GM21825 (cell line): Measurements from ENCODE around the gene TST.

ENCODE experiments used
- ATAC-seq: cut with Tn5 transposase; IDR thresholded peaks from one replicate; pipeline ENCODE4 v1.9.1; 2021; ENCODE audit warnings: mild to moderate bottlenecking, moderate library complexity; ENCODE audit not compliant: unreplicated experiment

The TST gene

GRCh38 chr22:36988075-36988832, 31.0 kb downstream of the TST start:
- no peak for ATAC-seq

GRCh38 chr22:36986242-36986821, 32.9 kb downstream of the TST start:
- ATAC-seq, result no peak

- no peak for ATAC-seq
Observed at GRCh38 chr22:36985211-36985889, 33.9 kb downstream of the TST start.

GRCh38 chr22:36982136-36982535, 37.1 kb downstream of the TST start:
- ATAC-seq, result no peak

GRCh38 chr22:36981247-36981775, 37.9 kb downstream of the TST start:
- ATAC-seq, result no peak

- no peak for ATAC-seq
Observed at GRCh38 chr22:36979016-36979910, 40.0 kb downstream of the TST start.

- ATAC-seq, result peak; percentile 78
Observed at GRCh38 chr22:36977947-36978660, 41.1 kb downstream of the TST start.

- no peak for ATAC-seq
Observed at GRCh38 chr22:36977401-36977861, 41.8 kb downstream of the TST start.

- ATAC-seq, result no peak
Observed at GRCh38 chr22:36976606-36977005, 42.6 kb downstream of the TST start.

- no peak for ATAC-seq
Observed at GRCh38 chr22:36971341-36972125, 47.7 kb downstream of the TST start.

- ATAC-seq, result no peak
Observed at GRCh38 chr22:36968249-36968964, 50.8 kb downstream of the TST start.

GRCh38 chr22:36966851-36967540, 52.3 kb downstream of the TST start:
- no peak for ATAC-seq

- ATAC-seq, result no peak
Observed at GRCh38 chr22:36965696-36966095, 53.6 kb downstream of the TST start.

- ATAC-seq, result no peak
Observed at GRCh38 chr22:36964106-36964505, 55.1 kb downstream of the TST start.

- ATAC-seq, result no peak
Observed at GRCh38 chr22:36963302-36963701, 55.9 kb downstream of the TST start.

- ATAC-seq, result no peak
Observed at GRCh38 chr22:36961626-36962025, 57.6 kb downstream of the TST start.
